LNCaP clone FGC (cell line): ENCODE data around the gene SYTL3.

ENCODE experiments used
- DNase-seq: peaks from one replicate; pipeline ENCODE4 v3.0.0-alpha.2; 2011; ENCODE audit warnings: low read depth
- H3K4me3 ChIP-seq: 2 replicates; pipeline ENCODE4 v1.5.1; 2011; ENCODE audit warnings: mild to moderate bottlenecking, low read depth, low read length, control low read depth
- TF ChIP-seq, protein P1 (sequence below): IDR thresholded peaks from 2 replicates; pipeline ENCODE4 v1.5.1; 2012; ENCODE audit warnings: mild to moderate bottlenecking; ENCODE audit not compliant: control insufficient read depth, insufficient read depth; ENCODE audit errors: extremely low read depth

SYTL3 gene

DNA sequence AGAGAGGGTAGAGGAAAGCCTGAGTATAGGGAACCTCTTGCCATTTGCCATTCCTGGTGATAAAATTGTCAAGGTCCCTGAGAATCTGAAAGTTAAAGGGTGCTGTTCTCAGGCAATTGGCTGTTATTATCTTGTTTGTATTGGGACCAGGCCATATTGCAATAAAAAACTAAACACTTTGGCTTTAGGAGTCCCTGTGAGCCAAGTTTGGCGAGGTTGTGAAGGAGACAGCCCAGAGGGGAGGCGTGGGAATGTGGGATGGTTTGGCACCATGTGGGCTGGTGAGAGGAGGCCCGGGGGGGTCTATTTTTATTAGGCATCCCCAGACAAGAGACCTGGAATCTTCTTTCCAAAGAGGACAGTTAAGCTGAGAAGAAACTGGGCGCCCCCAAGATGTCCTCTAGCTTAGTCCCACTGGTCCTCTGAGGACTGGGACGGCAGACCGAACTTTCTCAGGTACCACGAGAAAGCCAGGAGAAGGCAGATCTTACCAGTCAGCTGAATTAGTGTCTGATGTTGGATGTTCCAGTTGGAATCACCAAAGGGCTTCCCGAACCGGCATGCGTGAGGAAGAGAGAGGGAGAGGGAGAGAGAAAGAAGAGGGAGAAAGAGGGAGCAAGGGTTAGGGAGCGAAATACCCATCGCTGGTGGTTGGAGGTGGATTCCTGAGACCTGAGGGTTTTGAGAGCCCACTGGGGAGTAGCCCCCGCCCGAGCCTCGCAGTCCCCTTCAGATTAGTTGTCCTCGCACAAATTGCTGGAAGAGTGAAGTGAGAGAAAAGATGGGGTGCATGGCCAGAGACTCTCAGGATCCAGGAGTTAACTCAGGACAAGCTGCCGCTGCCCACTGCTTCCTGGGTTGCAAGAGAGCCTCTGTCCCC, 29.7 kb upstream of the SYTL3 start:
- H3K4me3 ChIP-seq: no peak overlapping the region
- peak; percentile 52 for DNase-seq
- TF ChIP-seq, protein P1, sequence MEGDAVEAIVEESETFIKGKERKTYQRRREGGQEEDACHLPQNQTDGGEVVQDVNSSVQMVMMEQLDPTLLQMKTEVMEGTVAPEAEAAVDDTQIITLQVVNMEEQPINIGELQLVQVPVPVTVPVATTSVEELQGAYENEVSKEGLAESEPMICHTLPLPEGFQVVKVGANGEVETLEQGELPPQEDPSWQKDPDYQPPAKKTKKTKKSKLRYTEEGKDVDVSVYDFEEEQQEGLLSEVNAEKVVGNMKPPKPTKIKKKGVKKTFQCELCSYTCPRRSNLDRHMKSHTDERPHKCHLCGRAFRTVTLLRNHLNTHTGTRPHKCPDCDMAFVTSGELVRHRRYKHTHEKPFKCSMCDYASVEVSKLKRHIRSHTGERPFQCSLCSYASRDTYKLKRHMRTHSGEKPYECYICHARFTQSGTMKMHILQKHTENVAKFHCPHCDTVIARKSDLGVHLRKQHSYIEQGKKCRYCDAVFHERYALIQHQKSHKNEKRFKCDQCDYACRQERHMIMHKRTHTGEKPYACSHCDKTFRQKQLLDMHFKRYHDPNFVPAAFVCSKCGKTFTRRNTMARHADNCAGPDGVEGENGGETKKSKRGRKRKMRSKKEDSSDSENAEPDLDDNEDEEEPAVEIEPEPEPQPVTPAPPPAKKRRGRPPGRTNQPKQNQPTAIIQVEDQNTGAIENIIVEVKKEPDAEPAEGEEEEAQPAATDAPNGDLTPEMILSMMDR: no peak

GRCh38 chr6:158620963-158621693, 28.7 kb upstream of the SYTL3 start:
- no peak for DNase-seq
- TF ChIP-seq, protein P1: no peak
- H3K4me3 ChIP-seq: no peak overlapping the region

DNA sequence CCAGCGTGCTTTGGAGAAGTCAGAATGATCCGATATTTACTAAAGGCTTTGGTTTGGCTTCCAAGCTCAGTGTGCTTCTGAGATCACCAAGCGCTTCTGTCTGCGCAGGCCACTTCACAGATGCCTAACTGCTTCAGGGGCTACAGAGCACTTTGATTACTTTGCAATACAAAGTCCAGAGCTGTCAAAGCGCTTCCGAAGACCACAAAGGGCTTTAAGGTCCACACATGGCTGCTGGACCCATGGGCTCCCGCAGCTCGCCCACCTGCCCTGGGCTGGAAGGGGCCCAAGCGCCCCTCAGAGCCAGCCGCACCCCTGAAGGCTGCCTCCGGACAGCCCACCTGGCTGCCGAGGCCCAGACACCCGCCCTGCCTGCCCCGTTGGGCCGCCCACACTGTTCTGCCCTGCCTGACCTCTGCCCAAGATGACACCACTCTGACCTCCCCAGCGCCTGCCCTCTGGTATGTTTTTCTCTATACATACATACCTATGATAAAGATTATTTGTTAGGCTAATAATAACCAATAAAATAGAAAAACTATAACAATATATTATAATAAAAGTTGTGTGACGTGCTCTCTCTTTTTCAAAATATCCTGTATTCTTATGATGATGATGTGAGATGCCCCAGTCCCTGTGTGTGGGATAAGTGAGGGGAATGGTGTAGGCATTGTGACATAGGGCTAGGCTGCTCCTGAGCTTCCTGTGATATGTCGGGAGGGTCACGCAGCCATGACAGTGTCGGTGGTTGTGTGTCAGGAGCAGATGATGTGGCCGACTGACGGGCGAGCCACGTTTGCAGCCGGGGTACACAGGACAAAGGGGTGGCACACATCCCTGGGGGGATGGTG, 27.9 kb upstream of the SYTL3 start:
- TF ChIP-seq, protein P1: no peak

GRCh38 chr6:158622545-158623190, 27.2 kb upstream of the SYTL3 start:
- no peak for DNase-seq
- H3K4me3 ChIP-seq: no peak overlapping the region

More for the DNA sequence above, 27.9 kb upstream of the SYTL3 start:
- no peak overlapping the region for H3K4me3 ChIP-seq
- no peak for DNase-seq

DNA sequence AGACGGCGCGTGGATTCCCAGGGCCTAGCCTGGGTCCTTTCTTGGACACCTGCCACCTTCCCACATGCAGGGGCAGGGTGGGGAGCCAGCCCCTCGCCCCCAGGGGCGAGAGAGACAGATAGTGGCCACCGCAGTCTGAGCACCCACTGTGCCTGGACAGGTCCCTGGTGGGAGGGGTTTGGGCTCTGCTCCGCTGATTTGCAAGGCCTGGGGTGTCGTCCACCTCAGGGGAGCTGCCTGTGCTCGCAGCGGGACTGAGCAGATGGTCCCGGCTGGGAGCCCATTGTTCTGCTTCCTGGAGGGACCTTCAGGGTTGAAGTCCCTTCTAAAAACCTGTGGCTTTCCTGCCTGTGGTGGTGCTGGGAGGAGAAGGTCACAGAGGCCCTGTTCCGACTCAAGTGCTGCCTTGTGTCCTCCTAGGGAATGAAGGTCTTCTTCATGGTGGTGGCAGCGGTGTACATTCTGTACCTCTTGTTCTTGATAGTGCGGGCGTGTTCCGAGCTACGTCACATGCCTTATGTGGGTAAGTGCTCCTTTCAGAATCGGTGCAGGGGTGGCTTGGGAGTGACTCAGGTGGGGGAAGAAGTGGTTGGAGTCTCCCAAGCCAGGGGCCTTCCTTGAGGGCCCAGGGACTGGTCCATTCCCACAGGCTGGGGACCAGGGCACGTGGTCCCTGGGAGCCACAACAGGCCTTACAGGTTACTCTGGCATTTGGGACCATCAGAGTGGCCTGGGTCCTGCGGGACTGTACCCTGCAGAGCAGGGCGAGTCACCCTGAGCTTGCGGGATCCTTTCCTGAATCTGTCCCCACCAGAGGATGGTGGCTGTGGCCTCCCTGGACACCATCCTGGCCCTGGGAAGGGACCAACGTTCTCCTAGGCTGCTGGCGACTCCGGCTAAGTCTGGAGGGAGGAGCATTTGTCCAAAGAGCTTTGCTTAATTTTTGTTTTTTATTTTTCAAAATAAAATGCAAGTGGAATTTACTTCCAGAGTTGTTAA, 24.9 kb upstream of the SYTL3 start:
- DNase-seq: no peak
- TF ChIP-seq, protein P1: no peak
- H3K4me3 ChIP-seq: no peak overlapping the region

More at GRCh38 chr6:158622545-158623190, 27.2 kb upstream of the SYTL3 start:
- TF ChIP-seq, protein P1: no peak

GRCh38 chr6:158625881-158626305, 24.0 kb upstream of the SYTL3 start:
- H3K4me3 ChIP-seq: no peak overlapping the region
- DNase-seq: no peak
- TF ChIP-seq, protein P1: no peak
